ENCODE data around the gene NKD2. TPM values are rescaled to one million over a fixed set of nuclear protein-coding genes. Genes with fewer than 3 reads are reported as not detected.

The NKD2 gene
- total RNA-seq, 1 experiment from 2014 or later = 12.3 TPM

DNA sequence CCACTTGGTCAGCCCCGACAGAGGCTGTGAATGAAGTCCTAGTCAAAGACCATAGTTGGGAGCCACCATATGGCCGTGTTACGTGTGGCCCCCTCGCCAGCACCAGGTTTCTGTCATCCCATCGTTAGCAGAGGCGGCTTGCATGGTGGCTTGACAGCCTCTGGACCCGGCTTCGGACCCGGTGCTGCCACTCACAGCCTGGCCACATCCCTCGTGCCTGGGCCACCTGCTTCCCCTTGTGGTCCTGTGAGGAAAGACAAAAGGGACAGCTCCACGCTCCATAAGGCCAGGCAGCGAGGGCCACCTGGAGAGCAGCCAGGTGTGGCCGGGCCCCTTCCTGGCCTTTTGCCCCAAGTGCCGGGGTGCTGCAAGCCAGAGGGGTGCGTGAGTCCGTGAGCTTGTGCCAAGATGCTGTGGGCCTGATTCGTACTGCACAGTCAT lies 6.2 kb downstream of the NKD2 start:
- POLR2A ChIA-PET = no interaction called here
- intact Hi-C loops (cut with micrococcal nuclease; ENCODE audit: unreplicated experiment) (loop anchor here (5.0 kb wide), 1 partner anchor 92 kb away; no protein-coding TSS in a partner anchor), in situ Hi-C loops (cut with HindIII; ENCODE audit: low pct_unique_long_range_greater_than_20kb, low sequenced_read_pairs) (no loop called here)
- CTCF ChIA-PET = no interaction called here
- DNase-seq (ENCODE audit: low read depth, low spot score) = no peak
- Histone ChIP-seq H3K27me3 (ENCODE audit: control insufficient read depth, insufficient read depth, low read length) (no peaks in the 10 kb centered on the region), H3K4me1 (ENCODE audit: control insufficient read depth, insufficient read depth, low read length) (peaks cover 12% of the 10 kb centered on the region), H3K27ac (ENCODE audit: low read length) (no peak overlapping the region), H3K36me3 (ENCODE audit: control insufficient read depth, insufficient read depth, low read length) (no peaks in the 10 kb centered on the region), H3K4me3 (ENCODE audit: low read depth in 2 of 2, low read length in 2 of 2) (no peak overlapping the region), H3K9me3 (ENCODE audit: control insufficient read depth, insufficient read depth, low read depth, low read length) (no peaks in the 10 kb centered on the region)
- TF ChIP-seq POLR2AphosphoS5 (IDR thresholded peaks at IDR 0.05; ENCODE audit: low read depth, low read length) (no peak), SIN3A (IDR thresholded peaks at IDR 0.05; ENCODE audit: borderline replicate concordance, insufficient read depth, low read depth, low read length) (no peak), TCF7L2 (IDR thresholded peaks at IDR 0.05; ENCODE audit: low read depth, low read length) (no peak)
- TF ChIP-seq, protein P1, sequence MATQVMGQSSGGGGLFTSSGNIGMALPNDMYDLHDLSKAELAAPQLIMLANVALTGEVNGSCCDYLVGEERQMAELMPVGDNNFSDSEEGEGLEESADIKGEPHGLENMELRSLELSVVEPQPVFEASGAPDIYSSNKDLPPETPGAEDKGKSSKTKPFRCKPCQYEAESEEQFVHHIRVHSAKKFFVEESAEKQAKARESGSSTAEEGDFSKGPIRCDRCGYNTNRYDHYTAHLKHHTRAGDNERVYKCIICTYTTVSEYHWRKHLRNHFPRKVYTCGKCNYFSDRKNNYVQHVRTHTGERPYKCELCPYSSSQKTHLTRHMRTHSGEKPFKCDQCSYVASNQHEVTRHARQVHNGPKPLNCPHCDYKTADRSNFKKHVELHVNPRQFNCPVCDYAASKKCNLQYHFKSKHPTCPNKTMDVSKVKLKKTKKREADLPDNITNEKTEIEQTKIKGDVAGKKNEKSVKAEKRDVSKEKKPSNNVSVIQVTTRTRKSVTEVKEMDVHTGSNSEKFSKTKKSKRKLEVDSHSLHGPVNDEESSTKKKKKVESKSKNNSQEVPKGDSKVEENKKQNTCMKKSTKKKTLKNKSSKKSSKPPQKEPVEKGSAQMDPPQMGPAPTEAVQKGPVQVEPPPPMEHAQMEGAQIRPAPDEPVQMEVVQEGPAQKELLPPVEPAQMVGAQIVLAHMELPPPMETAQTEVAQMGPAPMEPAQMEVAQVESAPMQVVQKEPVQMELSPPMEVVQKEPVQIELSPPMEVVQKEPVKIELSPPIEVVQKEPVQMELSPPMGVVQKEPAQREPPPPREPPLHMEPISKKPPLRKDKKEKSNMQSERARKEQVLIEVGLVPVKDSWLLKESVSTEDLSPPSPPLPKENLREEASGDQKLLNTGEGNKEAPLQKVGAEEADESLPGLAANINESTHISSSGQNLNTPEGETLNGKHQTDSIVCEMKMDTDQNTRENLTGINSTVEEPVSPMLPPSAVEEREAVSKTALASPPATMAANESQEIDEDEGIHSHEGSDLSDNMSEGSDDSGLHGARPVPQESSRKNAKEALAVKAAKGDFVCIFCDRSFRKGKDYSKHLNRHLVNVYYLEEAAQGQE (IDR thresholded peaks at IDR 0.05; ENCODE audit: insufficient read depth in 1 of 2, low read depth in 2 of 2, low read length in 1 of 2) = no peak
- TF ChIP-seq, protein P2, sequence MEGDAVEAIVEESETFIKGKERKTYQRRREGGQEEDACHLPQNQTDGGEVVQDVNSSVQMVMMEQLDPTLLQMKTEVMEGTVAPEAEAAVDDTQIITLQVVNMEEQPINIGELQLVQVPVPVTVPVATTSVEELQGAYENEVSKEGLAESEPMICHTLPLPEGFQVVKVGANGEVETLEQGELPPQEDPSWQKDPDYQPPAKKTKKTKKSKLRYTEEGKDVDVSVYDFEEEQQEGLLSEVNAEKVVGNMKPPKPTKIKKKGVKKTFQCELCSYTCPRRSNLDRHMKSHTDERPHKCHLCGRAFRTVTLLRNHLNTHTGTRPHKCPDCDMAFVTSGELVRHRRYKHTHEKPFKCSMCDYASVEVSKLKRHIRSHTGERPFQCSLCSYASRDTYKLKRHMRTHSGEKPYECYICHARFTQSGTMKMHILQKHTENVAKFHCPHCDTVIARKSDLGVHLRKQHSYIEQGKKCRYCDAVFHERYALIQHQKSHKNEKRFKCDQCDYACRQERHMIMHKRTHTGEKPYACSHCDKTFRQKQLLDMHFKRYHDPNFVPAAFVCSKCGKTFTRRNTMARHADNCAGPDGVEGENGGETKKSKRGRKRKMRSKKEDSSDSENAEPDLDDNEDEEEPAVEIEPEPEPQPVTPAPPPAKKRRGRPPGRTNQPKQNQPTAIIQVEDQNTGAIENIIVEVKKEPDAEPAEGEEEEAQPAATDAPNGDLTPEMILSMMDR (IDR thresholded peaks at IDR 0.05) = no peak
- no TSS peak for BruUV-seq (replicated peaks)
- ATAC-seq = no peak

DNA sequence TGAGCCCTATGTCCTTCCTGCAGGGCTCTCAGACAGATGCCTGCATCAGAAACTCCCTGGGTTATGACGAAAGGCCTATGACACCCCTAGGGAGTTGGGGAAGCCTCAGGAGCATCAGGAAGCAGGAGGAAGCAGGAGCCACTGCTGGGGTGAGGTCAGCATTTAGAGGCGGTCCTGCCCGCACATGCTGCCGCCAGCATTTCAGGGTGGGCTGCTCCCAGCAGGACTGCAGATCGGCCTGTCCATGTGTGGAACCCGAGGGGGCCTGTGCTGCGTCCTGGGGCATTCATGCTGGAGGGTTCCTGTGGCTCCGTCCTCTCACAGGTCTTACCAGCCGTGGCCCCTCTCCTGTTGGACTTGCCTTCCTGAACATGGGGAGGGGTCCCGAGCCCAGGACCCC lies 6.9 kb downstream of the NKD2 start:
- no peak for TF ChIP-seq SIN3A (IDR thresholded peaks at IDR 0.05; ENCODE audit: borderline replicate concordance, insufficient read depth, low read depth, low read length)
- TF ChIP-seq TCF7L2 (IDR thresholded peaks at IDR 0.05; ENCODE audit: low read depth, low read length) = no peak
- TF ChIP-seq, protein P1 (IDR thresholded peaks at IDR 0.05; ENCODE audit: insufficient read depth in 1 of 2, low read depth in 2 of 2, low read length in 1 of 2) = no peak
- no peak for TF ChIP-seq POLR2AphosphoS5 (IDR thresholded peaks at IDR 0.05; ENCODE audit: low read depth, low read length)
- TF ChIP-seq, protein P2 (IDR thresholded peaks at IDR 0.05) = no peak

More for the DNA sequence above, 6.9 kb downstream of the NKD2 start:
- no TSS peak for BruUV-seq (replicated peaks)
- POLR2A ChIA-PET = no interaction called here
- H3K27ac ChIP-seq (ENCODE audit: low read length) = no peak overlapping the region
- DNase-seq (ENCODE audit: low read depth, low spot score) (no peak), ATAC-seq (no peak)
- no peak overlapping the region for H3K4me3 ChIP-seq (ENCODE audit: low read depth in 2 of 2, low read length in 2 of 2)
- no peaks in the 10 kb centered on the region for H3K9me3 ChIP-seq (ENCODE audit: control insufficient read depth, insufficient read depth, low read depth, low read length)
- H3K4me1 ChIP-seq (ENCODE audit: control insufficient read depth, insufficient read depth, low read length) = peaks cover 5% of the 10 kb centered on the region
- in situ Hi-C loops (cut with HindIII; ENCODE audit: low pct_unique_long_range_greater_than_20kb, low sequenced_read_pairs) (no loop called here), intact Hi-C loops (cut with micrococcal nuclease; ENCODE audit: unreplicated experiment) (no loop called here)
- CTCF ChIA-PET = no interaction called here
- no peaks in the 10 kb centered on the region for H3K36me3 ChIP-seq (ENCODE audit: control insufficient read depth, insufficient read depth, low read length)
- H3K27me3 ChIP-seq (ENCODE audit: control insufficient read depth, insufficient read depth, low read length) = no peaks in the 10 kb centered on the region

All from Panc1 (cell line).